ENCODE results near the gene PCARE. TPM values are rescaled to one million over a fixed set of nuclear protein-coding genes. Genes with fewer than 3 reads are reported as not detected.
"Not testable (repeated sequence)": the region's sequence is repeated elsewhere in the genome, so short reads cannot be mapped to it uniquely, and the experiment has no call there.

Gene PCARE
- not detected in 2 replicates for total RNA-seq

DNA sequence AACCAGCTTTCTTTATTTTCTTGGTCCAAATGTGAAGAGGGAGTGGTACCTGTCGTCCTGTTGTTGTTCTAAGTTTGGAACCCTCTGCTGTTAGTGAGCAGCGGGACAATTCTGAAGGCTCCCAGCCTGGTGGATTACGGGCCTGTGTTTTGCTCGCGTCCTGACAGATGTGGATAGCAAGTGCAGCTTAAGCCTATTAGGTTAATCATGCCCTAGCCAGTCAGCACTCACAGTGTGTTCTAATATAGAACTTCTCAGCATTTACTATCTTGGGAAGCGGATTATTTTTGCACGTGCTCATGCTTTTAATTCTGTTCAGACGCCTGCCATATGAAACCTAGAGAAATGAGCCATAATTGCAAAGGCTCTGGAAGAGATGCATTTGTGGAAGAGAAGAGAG, at the start of gene PCARE:
TSS of gene PCARE (minus strand) at position 113 of the 400 bp plus-strand sequence. CDS start 262 bp downstream, outside the sequence.
- DNase-seq (ENCODE audit: extremely low read depth, low read depth, low spot score) = no peak

DNA sequence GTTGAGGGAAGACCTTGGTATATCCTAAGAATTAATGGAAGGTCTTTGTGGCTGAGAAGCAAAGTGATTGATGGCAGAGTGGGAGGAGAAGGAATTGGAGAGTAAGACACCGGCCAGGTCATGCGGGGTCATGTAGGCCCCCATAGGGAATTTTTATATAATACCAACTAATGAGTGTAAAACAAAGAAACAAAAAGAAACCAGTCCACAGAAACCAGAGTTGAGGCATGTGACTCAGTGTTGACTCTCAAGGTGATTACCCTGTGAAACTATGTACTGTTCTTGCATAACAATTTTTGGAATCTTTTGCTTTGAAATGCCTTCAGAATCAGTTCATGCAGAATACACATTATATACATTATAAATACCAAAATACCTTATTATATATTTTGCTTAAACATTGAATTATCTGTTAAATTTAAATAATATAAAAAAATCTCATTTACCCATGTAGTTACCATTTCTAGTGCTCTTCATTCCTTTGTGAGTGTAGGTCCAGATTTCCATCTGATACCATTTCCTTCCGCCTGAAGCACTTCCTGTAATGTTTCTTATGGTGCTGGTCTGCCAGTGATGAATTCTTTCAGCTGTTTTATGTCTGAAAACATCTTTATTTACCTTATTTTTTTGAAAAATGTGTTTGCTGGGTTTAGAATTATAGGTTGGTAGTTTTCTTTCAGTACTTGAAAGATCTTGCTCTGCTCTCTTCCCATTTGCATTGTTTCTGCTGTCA, 49.5 kb upstream of the PCARE start:
- no peak for DNase-seq (ENCODE audit: extremely low read depth, low read depth, low spot score)

DNA sequence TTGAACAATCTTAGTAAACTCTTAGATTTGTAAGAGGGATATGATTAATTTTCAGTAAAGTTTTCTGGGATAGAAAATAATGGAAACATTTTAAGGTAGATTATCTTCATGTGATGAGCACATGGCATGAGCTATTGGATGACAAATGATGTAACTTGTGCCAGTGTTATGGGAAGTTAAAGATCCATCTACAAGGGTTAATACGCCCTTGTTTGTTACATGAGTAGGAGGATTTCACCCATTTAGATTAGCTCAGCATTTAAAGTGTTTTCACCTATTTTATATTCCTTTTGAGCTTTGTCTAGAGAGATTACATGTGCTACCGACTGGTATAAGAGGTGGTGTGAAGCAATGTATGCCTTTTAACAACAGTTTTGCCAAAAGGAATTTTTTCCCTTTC, 46.5 kb upstream of the PCARE start:
- DNase-seq (ENCODE audit: extremely low read depth, low read depth, low spot score) = no peak

DNA sequence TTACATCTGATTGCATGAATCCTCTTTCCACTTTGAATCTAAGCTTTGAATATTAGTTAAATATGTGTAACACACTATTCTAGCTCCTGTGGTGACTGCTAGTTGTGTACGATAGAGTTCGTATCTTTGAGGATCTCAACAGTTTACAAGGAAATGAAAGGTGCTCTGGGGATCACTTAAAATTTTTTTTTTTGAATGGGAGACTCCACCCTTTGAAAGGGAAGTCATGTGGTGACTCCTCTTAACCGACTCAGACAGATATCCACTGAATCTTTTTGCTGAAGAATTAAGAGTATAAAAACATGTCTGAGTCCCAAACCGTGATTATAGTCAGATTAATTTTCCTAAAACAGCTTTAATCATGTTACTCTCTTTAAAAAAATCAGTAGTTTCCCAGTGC, 44.9 kb upstream of the PCARE start:
- DNase-seq (ENCODE audit: extremely low read depth, low read depth, low spot score) = no peak

DNA sequence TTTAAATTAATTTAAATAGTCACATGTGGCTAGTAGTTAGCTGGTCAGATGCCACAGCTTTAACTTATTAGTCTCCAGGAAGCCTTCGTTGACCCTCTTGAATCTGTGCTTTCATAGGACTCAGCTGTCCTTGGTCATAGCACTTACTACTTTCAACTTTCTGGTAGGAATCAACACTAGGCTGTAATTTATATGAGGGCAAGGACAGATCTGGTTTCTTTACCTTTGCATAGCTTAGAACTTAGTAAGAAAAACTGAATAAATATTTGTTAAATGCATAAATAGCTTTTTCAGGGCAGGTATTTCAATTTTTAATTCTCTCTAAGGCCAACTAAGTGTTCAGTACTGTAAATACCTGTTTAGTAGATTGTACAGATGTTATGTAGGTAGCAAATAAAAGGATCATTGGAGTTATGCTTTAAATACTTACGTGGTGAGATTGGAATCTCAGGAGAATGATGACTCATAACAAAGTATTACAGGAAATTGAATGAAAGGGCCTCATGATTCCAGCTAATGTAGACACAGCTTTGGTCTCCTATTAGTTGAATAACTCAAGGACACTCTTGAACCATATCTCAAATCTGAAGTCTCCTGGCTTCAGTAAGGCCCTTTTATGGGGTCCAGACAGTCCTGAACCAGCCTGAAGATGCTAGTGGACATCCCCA, 43.4 kb upstream of the PCARE start:
- DNase-seq (ENCODE audit: extremely low read depth, low read depth, low spot score) = peak; percentile 75

DNA sequence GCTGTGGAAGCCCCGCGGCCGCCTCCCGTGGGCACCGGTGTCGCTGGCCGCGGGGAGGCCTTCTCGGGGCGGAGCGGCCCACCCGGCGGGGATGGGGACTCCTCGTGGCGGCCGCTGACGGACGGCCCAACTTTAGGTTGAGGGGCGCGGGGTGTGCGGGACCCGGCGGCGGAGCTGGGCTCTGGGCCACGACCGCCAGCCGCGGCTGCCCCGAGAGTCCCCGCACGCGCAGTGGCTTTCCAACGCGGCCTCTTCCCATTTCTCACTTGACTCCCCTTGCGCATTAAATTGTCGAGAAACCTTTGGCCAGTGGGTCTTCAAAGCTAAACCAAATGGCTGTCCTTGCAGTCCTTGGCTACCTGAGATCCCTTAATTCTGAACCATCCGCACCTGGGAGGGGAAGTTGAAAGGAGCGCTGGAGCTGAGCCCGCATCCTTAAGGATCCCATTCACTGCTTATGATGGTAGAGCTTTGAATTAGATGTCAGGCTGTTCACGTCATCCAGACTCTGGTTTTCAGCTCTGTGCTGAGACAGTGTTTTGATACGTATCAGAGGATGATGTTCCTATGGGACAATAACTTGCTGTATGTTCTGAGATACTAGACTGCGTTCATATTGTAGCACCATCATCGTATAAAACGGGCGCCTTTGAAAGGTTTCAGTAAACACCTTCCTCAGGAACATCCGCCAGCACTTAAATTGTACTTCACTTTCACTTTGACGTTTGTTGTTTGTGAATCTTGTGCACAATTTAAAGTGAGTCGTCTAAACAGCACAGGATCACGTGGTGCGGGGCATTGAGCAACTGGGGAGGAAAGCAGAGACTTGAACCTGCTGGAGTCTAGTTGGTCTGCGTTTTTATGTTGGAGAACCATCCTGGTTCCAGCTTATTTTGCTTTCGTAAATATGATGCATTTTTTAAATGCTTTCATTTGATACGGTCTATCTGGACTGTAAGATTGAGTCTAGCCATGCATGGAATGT, 41.8 kb upstream of the PCARE start:
- DNase-seq (ENCODE audit: extremely low read depth, low read depth, low spot score) = no peak

DNA sequence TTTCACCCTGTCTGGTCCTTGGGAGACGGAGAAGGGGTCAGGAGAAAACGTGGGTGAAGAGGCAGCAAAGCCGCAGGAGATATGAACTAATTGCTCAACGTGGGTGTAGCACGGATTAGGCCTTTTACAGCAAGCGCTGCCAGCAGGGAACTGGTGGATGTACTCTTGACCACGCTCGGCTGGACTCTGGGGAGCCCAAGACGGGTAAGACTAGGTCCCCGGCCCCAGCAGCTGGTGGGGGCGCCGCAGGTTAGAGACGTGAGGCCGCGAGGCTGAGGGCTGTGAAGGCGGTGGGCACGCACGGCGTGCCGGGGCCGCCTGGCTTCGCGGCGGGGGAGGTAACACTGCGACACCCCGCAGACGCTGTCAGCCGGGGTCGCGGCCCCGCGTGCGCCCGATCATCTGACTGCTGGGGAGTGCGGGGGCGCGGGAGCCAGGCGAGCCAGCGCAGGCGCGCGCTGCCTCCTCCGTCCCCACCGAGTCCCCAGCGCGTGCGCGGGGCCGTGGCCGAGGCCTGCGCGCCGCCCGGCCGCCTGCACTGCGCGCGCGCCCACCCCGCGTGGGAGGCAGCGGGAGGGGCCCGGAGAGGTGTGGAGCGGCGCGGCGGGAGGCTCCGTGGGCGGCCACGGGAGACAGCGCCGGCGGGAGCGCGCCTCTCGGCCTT, 40.8 kb upstream of the PCARE start, which contains the start of gene CLIP4:
TSS of gene CLIP4 (plus strand) at position 470 of the 664 bp plus-strand sequence. CDS start 5,974 bp downstream, outside the sequence.
- no peak for DNase-seq (ENCODE audit: extremely low read depth, low read depth, low spot score)

DNA sequence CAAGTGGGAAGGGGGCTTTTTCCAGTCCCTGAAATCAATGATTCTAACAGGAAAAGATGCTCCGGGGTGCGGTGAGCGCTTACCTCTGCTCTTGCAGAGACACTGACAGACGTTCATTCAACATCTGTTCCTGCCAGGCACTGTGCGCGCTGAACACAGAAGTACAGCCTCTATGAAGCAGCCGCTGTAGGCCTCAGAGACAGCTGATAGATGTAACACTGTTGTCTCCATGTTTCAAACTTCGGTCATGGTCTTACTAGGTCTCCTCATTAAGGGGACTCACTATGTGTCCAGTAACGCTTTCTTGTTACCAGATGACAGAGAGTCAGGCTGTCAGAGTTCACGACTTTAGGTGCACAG, 40.2 kb upstream of the PCARE start:
- DNase-seq (ENCODE audit: extremely low read depth, low read depth, low spot score) = no peak

DNA sequence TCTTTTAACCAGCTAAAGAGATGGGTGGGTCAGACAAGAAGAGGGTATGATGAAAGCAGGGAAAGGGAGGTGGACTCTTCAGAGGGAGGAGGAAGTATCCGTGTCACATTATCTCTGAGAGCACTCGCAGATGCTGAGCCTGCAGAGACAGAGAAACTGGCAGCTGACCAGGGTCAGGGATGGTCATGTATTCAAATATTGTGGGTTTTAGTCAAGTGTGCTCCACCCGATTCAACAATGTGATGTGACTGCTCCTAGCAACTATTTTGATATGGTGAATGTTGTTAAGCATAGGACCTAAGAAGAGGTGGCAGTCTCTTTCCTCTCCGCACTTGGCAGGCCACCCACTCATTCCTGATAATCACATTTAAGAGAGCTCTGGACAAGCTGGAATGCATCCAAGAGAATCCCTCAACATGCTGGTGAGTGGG, 39.6 kb upstream of the PCARE start:
- no peak for DNase-seq (ENCODE audit: extremely low read depth, low read depth, low spot score)

DNA sequence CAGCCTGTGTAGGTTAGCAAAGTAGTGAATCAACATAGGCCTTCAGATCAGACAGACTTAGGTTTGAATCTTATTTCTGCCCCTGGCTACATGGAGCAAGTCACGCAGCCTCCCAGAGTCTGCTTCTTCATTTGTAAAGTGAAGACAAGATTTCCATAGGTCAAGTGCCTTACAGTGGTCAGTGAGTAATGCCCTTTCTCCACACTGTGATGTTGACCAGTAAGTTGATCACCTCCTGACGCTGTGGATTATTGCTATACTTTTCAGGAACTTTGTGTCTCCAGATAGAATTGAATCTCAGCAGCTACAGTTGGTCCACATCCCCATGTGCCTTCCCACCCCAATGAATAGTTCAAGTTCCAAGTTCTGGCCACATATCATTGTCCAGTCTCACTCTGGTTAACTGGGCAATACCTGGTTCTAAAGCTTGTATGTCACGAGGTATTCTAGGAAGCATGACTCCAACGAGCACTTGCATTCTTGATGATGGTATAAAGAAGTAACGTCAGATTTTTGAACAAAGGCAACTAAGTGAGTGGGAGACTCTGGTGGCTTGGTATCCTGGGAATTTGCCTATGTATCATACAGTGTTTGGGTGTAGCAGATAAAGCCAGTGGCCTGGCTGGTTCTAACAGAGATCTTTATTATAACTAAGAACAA, 38.8 kb upstream of the PCARE start:
- DNase-seq (ENCODE audit: extremely low read depth, low read depth, low spot score) = no peak

DNA sequence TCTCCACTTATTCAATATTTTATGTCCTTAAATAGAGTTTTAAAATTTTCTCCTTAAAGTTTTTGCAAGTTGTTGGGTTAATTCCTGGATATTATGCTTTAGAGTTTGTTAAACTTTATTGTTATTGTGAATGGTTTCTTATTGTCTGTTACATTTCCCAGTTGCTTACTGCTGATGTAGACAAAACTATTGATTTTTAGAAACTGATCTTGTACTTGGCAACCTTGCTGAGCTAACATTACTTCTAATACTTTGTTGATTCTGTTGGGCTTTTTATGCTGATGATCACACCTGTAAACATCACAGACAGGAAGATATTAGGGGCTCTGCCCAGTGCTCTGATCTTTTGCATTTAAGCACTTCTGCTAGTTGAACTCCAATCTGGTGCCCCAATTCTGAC, 38.1 kb upstream of the PCARE start:
- no peak for DNase-seq (ENCODE audit: extremely low read depth, low read depth, low spot score)

DNA sequence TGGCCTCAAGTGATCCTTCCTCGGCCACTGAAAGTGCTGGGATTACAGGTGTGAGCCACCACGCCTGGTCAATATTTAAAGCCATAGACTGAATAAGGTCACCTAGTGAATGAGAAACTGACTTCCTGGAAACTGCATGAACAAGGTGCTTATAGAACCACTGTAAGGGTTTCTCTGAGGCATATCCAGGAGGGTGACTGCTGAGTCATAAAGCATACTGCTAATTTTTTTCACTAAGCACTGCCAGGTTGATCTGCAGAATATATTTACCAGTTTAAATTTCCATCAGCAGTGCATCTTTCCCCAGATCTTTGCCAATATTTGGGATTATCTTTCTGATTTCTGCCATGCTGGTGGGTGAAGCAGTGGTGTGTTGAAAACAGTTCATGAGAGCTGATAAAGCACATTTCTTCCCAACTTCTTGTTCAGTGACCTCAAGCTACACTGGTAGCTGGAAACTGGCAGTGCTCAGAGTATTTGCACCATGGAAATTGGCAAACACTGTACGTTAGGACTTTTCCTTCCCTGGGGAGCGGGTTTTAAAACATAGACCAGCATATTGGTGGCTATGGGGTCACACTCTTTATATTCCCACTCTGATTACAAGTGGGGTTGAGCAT, 36.7 kb upstream of the PCARE start:
- DNase-seq (ENCODE audit: extremely low read depth, low read depth, low spot score) = no peak

DNA sequence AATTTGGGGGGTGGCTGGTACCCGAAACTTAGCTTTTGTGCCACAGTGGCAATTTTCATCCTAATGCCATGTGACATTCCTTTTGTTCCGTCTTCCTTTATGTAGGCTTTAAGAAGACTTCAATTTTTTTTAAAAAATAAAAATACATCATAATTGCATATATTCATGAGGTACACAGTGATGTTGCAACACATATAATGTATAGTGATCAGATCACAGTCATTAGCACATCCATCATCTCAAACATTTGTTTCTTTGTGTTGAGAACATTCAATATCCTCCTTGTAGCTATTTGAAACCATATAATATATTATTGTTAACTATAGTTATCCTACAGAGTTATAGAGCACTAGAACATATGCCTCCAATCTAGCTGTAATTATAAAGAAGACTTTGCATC, 34.9 kb upstream of the PCARE start:
- DNase-seq (ENCODE audit: extremely low read depth, low read depth, low spot score) = no peak

DNA sequence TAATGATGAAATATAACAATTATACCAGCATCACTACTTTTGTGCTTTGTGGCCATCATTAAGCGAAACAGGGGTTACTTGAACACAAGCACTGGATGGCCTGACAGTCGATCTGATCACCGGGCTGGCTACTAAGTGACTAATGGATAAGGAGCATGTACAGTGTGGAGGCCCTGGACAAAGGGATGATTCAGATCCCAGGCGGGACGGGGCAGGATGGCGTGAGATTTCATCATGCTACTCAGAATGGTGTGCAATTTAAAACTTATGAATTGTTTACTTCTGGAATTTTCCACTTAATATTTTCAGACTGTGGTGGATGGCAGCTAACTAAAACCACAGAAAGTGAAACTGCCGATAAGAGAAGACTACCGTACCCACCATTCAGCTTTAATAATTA, 33.9 kb upstream of the PCARE start:
- no peak for DNase-seq (ENCODE audit: extremely low read depth, low read depth, low spot score)

DNA sequence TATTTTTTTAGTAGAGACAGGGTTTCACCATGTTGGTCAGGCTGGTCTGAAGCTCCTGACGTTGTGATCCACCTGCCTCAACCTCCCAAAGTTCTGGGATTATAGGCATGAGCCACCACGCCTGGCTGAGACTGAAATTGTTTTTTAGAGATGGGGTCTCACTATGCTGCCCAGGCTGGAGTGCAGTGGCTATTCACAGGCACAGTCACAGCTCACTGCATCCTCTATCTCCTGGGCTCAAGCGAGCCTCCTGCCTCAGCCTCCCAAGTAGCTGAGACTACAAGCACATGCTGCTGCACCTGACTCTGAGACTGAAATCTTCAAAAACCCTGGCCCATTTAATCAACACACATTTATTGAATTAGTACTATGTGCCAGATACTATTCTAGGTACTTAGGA, 33.2 kb upstream of the PCARE start:
- not testable (repeated sequence) for DNase-seq (ENCODE audit: extremely low read depth, low read depth, low spot score)

DNA sequence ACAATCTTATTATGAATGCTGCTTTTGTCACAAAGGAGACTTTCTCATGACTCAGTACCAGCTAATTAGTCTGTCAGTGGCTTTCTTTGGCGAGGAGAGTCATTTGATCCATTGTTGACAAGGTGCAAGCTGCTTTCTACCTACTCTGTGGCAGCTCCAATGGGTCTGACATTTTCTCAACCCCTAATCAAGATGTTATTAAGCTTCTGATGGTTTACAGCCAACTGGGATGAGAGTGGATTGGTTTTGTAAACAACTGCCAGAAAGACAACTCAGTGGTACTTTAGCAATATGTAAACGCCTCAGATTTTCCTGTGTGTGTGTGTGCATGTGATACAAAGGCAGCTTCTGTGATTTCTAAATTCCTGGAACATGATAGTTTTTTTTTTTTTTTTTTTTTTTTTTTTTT, 32.7 kb upstream of the PCARE start:
- no peak for DNase-seq (ENCODE audit: extremely low read depth, low read depth, low spot score)

DNA sequence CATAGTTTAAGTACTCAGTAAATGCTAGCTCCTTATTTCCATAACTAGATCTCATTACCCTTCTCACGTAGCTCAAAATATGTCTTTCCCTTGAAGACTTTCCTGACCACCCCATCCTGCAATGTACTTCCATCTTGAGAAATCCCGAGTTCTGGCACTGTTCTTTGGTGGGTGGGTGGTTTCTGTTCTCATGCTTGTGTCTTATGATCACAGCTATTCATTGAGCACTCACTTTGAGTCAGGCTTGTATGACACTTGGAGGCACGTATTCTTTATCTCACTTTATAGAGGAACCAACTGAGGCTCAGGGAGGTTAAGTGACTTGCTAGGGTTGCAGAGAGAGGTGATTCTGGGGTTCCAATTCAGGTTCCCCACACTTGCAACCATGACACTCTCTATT, 31.9 kb upstream of the PCARE start:
- DNase-seq (ENCODE audit: extremely low read depth, low read depth, low spot score) = no peak

DNA sequence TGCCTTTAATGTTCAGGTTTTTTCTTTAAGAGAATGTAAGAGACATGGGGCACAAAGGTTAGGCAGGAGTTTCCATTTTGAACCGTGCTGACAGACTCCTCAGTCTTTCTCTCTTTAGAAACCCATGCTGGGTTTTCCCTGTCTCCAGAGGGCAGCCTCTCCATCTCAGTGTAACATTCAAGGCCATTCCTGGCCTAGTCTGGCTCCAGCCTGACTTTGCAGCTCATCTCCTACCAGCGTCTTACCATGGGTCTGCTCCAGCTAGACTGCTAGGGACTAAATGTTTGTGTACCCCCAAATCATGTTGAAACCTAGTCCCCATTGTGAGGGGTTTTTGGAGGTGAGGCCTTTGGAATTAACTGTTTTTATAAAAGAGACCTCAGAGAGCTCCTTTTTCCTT, 31.1 kb upstream of the PCARE start:
- DNase-seq (ENCODE audit: extremely low read depth, low read depth, low spot score) = no peak

DNA sequence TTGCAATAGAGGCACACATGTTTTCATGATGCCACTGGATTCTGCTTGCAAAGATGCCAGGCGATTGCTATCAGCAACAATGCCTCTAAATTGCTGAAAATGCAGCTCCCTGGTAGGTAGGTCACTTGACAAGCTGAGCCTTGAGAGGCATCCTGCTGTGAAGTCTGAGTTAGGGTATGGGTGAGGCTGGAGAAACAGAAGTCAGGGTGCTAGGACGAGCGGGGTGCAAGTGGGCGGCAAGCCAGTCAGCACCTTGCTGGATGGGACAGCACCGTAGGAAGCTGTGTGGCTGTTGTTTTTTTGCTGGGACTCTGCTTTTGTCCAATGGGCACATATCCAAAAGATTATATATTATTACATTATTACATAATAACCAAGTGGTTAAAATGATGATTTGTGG, 30.4 kb upstream of the PCARE start:
- no peak for DNase-seq (ENCODE audit: extremely low read depth, low read depth, low spot score)

DNA sequence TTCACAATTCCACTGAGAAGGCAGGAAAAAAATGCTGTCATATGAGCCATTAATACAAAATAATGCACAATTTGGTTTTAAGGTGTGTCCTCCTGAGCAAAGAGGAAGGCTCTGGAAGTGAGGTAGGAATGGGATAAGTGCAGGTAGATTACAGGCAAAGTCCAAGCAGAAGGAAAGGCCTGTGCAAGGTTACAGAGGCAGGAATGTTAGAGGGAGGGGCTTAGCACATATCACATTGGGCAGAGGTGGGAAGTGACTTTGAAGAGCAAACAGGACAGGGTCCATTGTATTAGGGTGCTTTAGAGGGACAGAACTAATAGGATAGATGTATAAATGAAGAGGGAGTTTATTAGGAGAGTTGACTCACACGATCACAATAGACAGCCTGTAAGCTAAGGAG, 26.2 kb upstream of the PCARE start:
- DNase-seq (ENCODE audit: extremely low read depth, low read depth, low spot score) = no peak
